Stomach (tissue), 4 donors: ENCODE results near the gene PRKN.

Source experiments
- CTCF ChIP-seq, 7 experiments: fragments of 450-650 bp in 4 of 7; fragments of 200-600 bp in 3 of 7; sonication (generic) in 3 of 7; IDR thresholded peaks; one replicate each; pipeline ENCODE4 v1.5.1; 2016 to 2019; ENCODE audit warnings: antibody characterized with exemption in 7 of 7, control low read depth in 2 of 7, mild to moderate bottlenecking in 1 of 7
- POLR2A ChIP-seq, 4 donors: fragments of 450-650 bp; IDR thresholded peaks; one replicate each; pipeline ENCODE4 v1.6.1; 2016; ENCODE audit warnings: antibody characterized with exemption in 4 of 4, control low read depth in 2 of 4, mild to moderate bottlenecking in 1 of 4, moderate library complexity in 1 of 4

GRCh38 chr6:162636167-162636566 is 91.4 kb downstream of the PRKN start:
- no peak for TF ChIP-seq CTCF (IDR thresholded peaks at IDR 0.05)
- TF ChIP-seq POLR2A (IDR thresholded peaks at IDR 0.05) = no peak
